Measurements from ENCODE around the gene KRTAP5-8. TPM values are rescaled to one million over a fixed set of nuclear protein-coding genes. Genes with fewer than 3 reads are reported as not detected.

The KRTAP5-8 gene
- total and polyA plus RNA-seq, 2 of the 4 experiments (the other 2 are of a cell fraction) = 0.07 TPM; not detected in 1

- TF ChIP-seq RFX5 (IDR thresholded peaks at IDR 0.05; ENCODE audit: low read depth, low read length) = no peak
These were observed 36.5 kb upstream of the KRTAP5-8 start (continued) for GRCh38 chr11:71501071-71501985.

DNA sequence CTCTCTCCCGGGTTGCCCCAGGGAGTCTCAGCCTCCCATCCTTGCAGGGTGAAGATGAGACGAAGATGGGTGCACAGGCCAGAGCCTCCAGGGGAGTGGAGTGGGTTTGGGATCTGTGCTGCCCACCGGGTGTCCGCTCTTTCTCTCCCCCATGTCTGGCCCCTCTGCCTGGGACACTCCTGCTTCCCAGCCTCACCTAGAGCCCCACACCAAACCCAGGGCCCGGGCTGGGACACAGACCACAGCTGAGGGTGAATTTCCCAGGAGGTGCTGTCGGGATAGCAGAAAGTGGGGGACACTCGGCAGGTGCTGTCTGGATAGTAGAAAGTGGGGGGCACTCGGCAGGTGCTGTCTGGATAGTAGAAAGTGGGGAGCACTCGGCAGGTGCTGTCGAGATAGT is 35.8 kb upstream of the KRTAP5-8 start:
- no peak overlapping the region for H2AK5ac ChIP-seq (ENCODE audit: low read depth, low read length)
- TF ChIP-seq CEBPB (IDR thresholded peaks at IDR 0.05; ENCODE audit: low read depth, low read length) = no peak
- no peak for TF ChIP-seq MAFK (IDR thresholded peaks at IDR 0.05; ENCODE audit: low read depth, low read length)
- TF ChIP-seq RCOR1 (IDR thresholded peaks at IDR 0.05; ENCODE audit: insufficient replicate concordance, low read length) = no peak
- no peak for TF ChIP-seq SMC3 (IDR thresholded peaks at IDR 0.05; ENCODE audit: low read depth, low read length)
- TF ChIP-seq MAZ (IDR thresholded peaks at IDR 0.05; ENCODE audit: borderline replicate concordance, low read depth, low read length) = no peak
- no peak overlapping the region for H4K91ac ChIP-seq (ENCODE audit: insufficient read depth, low read depth, low read length)
- H2BK15ac ChIP-seq (ENCODE audit: low read depth, low read length) = no peak overlapping the region
- BruUV-seq (replicated peaks) = no TSS peak
- no peak overlapping the region for H2BK120ac ChIP-seq (ENCODE audit: low read depth, low read length)
- no peak overlapping the region for H4K8ac ChIP-seq (ENCODE audit: low read depth in 2 of 2, low read length in 2 of 2)
- H3K9ac ChIP-seq (ENCODE audit: low read depth, low read length) = no peak overlapping the region
- no peak overlapping the region for H2BK20ac ChIP-seq (ENCODE audit: low read depth, low read length)
- 97% methylated on average over 4 of the region's 10 CpGs; no CpG with 5 or more reads in 1 of the 2 experiments for WGBS, 2 experiments (ENCODE audit: extremely low coverage in 2 of 2, insufficient read length in 1 of 2)
- H3K14ac ChIP-seq (replicated peaks; ENCODE audit: low read depth, low read length) = no peak overlapping the region
- H3K4ac ChIP-seq (ENCODE audit: low read depth, low read length) = no peak overlapping the region
- H2AK9ac ChIP-seq (replicated peaks; ENCODE audit: low read depth, low read length, poor library complexity) = no peak overlapping the region
- H3K18ac ChIP-seq (ENCODE audit: low read depth, low read length) = no peak overlapping the region
- no peak overlapping the region for H2AFZ ChIP-seq (replicated peaks; ENCODE audit: low read length, poor library complexity)
- H3K27me3 ChIP-seq (ENCODE audit: control insufficient read depth, insufficient read depth, low read length) = no peaks in the 10 kb centered on the region
- H3K4me3 ChIP-seq (ENCODE audit: insufficient read depth, low read depth, low read length) = no peak overlapping the region
- no peak overlapping the region for H2BK5ac ChIP-seq (ENCODE audit: low read depth, low read length, poor library complexity, severe bottlenecking)
- in situ Hi-C loops (cut with MboI; ENCODE audit: low sequenced_read_pairs) (no loop called here), dilution Hi-C loops (cut with HindIII; ENCODE audit: low sequenced_read_pairs, unreplicated experiment) (no loop called here), intact Hi-C loops (cut with micrococcal nuclease) (no loop called here)
- POLR2A ChIA-PET (ENCODE audit: unreplicated experiment) = no interaction called here
- ATAC-seq (ENCODE audit: low read depth) (no peak), DNase-seq (no peak)
- no peak overlapping the region for H3K56ac ChIP-seq (ENCODE audit: extremely low read depth, insufficient read depth, low read length)
- no peaks in the 10 kb centered on the region for H3K79me1 ChIP-seq (ENCODE audit: low read depth in 1 of 2, low read length in 2 of 2)
- H3K9me3 ChIP-seq (ENCODE audit: control insufficient read depth, insufficient read depth, low read length) = no peaks in the 10 kb centered on the region
- H3K4me1 ChIP-seq (ENCODE audit: control insufficient read depth, insufficient read depth, low read length) = no peaks in the 10 kb centered on the region
- no peaks in the 10 kb centered on the region for H4K20me1 ChIP-seq (ENCODE audit: insufficient read depth, low read length)
- H3K23ac ChIP-seq (ENCODE audit: low read depth, low read length) = no peak overlapping the region
- CTCF ChIA-PET = no interaction called here
- H4K5ac ChIP-seq (ENCODE audit: low read depth, low read length) = no peak overlapping the region
- H3K9me1 ChIP-seq (ENCODE audit: insufficient read depth, low read length) = 0 out of 2 replicates have a peak, but pooled peaks cover 5% of the 10 kb centered on the region
- H3K36me3 ChIP-seq (ENCODE audit: control insufficient read depth, insufficient read depth, low read length) = peaks cover 53% of the 10 kb centered on the region
- no peak overlapping the region for H3K4me2 ChIP-seq (ENCODE audit: low read depth, low read length)
- H3K27ac ChIP-seq (ENCODE audit: insufficient read depth, low read length) = no peak overlapping the region
